HG03196 (cell line): Measurements from ENCODE around the gene FOXO1.

Experiments
- ATAC-seq: cut with Tn5 transposase; IDR thresholded peaks from one replicate; pipeline ENCODE4 v1.9.1; 2021; ENCODE audit not compliant: unreplicated experiment

Gene FOXO1

DNA sequence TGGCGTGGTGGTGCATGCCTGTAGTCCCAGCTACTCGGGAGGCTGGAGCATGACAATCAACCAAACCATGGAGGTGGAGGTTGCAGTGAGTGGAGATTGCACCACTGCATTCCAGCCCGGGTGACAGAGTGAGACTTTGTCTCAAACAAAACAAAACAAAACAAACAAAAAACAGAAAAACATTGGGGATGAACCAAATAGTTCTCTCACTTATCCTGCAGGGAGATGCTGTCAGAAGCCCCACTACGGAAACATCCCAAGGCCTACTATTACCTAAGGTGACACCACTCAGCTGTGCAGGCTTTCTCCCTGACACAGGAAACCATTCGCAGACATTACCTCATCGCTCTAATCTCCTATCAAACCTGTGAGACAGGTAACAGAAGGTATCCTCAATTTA, 113.5 kb downstream of the FOXO1 start:
- no peak for ATAC-seq

DNA sequence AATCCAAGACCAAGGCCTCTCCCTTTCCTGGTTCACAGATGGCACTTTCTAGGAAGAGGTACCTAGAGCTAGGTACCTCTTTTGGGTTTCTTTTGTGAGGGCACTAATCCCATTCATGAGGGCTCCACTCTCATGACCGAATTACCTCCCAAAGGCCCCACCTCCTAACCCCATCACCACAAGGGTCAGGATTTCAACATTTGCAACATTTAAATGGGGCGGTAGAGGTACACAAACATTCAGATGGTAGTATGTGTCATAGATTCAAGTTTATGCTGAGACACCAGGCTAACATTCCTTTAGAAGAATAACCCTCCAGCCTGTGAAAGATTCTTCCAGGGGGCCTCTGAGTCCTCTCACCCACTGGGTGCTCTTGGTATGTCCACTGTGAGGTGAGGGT, 116.3 kb downstream of the FOXO1 start:
- no peak for ATAC-seq

DNA sequence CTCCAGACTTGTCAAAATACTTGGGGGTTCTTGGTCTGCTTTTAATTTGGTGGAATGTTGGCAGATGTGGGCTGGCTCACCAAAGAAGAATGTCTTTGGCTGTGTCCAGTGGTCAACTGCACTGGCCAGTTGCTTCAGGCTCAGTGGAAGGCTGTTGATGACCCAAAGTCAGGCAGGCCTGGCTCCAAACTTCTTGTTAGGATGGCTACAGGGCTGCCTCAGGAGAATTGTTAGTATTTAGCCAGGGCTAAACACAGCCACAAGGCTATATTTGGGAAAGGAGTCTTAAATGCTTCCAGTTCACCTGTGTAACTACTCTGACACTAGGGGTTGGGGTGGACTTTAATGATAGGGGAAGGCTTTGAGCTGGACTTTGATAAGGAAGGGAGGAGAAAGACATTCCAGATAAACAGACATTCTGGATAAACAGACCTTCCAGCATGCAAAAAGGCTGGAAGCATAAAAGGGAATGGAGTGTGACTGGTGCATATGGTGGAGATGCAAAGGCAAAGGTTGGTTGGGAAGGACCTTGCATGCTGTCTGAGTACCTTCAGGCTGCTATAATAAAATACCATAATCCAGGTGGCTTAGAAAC, 116.8 kb downstream of the FOXO1 start:
- ATAC-seq, result no peak

DNA sequence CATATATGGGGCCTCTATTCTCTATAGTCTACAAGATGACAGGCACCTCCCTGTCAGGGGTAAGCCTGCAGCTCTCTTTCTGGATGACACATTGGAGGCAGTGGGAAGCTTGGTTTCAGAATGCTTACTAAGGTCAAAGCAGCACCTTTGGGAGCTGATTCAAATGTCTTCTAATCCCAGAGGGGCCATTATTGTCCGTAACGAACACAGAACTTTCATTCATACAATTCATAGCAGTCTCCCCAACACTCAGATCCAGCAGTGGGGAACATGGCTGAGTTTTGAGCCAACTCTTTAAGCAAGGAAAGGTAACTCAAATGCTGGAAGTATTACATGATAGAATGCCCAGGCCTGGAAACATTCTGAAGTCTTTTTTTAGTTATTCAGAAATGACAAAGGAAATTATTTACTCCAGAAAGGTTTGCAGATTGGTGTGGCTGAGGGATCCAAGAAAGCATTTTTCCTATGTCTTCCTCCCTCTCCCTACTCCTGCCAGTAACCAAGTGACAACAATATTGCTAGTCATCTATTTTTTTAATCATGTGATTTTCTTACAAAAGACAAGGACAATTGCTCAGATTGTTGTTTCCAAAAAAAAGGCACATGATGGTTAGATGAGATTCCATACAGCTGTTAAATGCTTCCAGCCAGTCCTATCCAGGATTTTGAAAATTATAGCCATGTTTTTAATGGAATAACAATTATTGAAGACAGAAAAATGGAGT, 118.7 kb downstream of the FOXO1 start:
- ATAC-seq, result no peak

DNA sequence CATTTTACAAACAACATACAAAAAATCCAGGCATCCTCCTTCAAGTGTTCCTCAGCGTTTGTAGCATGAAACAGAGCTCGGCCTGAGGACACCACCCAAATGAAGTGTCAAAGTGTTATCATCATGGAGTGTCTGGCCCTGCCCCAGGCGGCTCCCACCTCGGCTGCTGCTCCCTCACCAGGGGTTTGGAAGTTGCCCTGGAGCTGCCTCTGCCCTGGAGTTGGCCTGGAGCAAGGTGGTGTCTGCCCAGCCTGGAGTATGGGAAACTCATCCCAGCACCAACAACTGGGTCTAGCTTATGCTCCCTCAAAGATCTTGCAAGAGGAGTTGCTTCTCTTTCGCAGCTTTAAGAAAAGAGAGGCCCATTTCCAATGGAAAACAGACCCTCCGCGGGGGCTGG, 120.4 kb downstream of the FOXO1 start:
- ATAC-seq, result no peak

DNA sequence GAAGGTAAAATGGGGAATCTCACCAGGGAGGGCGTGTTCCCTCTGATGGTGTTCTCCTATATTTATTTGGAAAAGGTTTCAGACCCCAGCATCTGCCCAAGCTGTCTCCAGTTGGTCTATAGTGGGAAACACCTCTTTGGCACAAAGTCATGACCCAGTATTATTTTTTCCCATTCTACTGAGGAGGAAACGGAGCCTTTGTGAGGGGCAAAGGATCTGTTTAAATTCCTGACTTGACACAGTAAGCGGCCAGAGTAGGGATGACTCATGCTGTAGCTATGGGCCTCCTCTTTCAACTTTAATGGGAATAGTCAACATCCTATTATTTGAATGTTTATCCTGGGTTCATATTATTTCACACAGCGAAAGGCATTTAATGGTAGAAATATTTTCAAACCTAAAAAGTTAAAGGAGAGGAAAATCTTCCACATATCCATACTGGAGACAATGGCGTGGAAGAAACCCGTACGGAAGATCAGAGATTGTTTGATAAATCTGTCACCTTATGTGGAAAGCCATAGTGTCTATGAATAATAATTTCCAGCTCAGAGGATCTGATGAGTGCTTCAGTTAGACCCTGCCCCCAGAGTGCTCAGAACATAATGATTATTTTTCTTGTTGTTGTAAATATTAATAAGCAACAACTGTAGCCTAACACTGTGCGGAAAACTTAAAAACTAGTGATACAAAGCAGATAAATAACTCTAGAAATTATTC, 126.0 kb downstream of the FOXO1 start:
- no peak for ATAC-seq

DNA sequence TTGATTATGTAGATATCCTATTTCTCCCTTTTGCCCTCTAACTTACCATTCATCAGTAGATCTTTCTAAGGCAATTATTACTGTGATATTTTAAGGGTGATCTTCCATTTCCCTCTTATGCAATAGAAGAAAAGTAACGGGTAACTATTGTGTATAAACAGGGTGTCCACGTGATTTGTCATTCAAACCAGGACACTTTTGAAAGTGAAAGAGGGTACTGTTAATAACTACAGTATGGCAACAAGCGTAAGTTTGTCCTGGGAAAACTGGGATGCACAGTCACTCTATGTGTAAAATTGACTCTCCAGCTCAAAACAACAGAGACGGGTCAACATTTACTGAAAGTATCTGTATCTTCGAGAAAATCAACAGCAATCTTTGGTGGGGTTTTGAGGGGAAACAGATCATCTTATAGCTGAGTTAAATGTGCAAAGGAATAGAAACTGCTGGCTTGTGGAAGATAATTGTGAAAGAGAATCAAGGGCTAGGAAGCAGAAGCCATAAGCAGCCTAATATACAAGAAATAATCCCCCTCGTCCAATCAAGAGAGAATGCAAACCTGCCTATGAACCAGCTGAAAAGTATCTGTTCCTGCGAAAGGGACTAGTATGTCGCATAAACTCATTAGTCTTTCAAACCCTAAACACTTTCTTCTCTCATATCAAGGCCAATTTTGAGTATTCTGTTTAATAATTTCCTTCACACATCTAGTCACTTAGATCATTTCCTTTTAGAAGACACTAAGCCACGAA, 126.7 kb downstream of the FOXO1 start:
- ATAC-seq, result no peak

DNA sequence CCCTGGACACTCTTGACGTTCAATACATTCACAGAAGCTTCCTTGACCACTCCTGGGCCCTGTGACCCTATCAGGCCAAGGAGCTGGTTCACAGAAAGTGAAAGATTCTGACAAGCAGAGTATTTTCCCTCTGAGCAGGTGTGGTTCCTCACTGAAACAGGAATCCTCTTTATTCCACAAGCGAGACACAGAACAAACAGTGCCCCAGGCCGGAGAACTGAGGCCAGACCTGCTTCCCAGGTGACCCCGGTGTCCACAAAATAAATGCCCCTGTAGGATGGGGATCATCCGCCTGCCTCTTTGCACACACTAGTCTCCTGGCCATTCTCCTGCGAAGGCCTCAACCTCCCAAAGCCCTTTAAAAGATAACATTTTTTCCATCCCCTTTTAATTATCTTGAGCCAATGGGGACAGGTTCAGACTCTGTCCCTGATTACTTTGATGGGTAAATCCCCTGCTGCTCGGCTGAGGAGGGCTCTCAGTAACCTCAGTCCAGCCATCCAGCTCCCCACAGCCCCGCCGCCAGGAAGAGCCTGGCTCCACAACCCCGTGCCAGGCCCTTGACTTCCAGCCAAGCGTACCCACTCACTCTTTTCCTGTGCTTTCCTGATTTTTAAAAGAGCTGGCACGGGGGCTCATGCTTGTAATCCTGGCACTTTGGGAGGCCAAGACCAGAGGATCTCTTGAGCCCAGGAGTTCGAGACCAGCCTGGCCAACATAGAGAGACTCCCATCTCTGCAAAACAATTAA, 129.1 kb downstream of the FOXO1 start:
- ATAC-seq, result no peak

DNA sequence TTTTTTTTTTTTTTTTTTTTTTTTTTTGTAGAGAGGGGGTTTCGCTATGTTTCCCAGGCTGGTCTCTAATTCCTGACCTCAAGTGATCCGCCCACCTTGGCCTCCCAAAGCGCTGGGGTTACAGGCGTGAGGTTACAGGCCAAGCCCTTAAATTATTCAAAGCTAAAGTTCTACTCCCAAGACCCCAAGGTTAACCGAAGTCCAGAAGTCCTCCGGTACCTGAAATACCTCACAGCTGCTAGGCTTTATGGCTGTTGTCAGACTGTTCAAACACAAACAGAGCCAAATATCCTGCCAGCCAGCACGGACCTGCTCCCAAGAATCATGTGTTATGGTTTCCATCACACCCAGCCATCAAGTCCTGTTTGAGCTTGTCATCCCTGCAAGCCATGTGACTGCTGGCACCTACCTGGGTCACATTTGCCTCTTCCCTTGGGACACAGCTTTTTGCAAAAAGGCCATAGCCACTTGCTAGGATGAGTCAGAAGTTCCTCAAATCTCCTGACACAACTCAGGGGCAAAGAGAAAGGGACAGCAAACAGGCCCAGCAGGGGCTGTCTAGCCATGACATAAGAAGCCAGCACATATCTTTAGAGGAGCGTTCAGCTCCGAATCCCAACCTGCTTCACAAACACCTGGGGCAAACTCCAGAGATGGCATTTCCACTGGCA, 129.9 kb downstream of the FOXO1 start:
- ATAC-seq, result no peak

DNA sequence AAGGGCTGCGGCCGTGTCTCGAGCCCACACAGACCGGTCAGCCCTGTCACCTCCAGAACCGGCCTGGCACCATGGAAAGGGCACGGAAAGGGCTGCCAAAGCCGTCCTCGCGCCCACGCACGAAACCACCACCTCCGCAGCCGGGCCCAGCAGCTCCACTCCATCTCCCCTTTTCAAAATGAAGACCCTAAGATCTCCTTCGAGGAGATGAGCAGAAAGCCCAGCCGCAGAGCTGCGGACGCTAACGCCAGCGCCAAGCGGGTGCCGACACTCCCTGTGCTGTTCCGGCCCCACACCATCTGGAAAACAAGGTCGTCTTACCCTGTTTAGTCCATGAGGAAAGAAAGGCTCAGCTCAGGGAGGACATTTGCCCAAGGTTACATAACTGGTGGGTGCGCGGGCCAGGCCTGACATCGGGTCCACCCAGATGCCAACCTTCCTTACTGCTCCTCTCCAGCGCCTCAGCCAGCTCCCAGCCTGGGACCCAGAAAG, 131.1 kb downstream of the FOXO1 start:
- ATAC-seq, result no peak

DNA sequence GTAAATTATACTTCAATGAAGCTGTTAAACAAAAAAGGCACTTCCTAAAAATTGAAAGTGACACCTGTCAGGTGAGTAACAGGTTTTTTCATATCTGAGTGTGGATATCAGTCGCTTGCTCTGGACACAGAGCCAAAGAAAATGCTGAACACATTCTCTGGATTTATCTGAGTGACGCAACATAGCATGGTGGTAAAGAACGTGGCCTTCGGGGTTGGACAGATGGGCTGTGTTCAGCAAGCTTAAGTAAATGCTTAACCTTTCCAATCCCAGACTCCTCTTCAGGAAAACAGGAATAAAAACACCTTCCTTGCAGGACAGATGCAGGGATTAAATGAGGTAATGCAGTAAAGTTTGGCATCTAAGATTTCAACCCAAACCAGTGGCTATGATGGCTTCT, 132.0 kb downstream of the FOXO1 start:
- no peak for ATAC-seq

DNA sequence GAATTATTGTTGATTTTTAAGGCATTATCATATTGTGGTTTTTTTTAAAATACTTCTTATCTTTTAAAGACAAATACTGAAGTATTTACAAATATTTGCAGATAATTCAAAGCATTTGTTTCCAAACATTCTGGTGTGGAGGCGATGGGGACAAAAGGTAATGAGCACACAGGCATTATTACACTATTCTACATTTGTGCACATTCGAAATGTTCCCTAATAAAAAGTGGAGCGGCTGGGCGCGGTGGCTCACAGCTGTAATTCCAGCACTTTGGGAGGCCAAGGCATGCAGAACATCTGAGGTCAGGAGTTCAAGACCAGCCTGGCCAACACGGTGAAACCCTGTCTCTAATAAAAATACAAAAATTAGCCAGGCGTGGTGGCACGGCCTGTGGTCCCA, 133.4 kb downstream of the FOXO1 start:
- no peak for ATAC-seq

DNA sequence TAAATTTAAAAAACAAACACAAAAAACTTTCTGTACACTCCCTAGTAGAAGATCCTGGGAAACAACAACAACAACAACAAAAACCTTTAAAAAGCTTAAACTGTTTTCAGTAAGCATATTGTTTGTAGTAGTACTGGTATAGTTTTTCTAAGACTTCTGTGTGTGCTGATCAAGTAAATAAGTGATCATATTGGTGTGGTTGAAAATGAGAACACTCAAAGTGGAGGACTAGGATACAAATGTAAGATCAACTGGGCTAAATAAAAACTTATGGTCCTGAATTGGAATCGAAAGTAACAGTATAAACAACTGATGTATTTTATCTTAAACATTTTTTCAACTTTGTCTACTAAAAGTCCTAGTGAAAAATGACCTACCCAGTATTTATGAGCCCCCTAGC, 135.5 kb downstream of the FOXO1 start:
- no peak for ATAC-seq

DNA sequence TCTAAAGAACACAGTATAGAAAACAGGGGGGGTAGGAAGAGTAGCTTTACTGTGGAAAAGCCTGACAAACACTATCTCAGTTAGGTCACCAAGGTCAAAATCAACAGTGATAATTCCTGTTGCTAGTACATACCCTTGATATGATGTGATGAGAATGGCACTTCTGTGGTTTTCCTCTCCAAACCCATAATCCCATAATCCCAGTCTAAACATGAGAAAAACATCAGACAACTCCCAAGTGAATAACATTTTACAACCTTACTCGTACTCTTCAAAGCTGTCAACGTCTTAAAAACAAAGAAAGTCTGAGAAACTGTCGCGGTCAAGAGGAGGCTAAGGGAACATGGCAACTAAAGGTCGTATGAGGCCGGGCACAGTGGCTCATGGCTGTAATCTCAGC, 137.6 kb downstream of the FOXO1 start:
- no peak for ATAC-seq

DNA sequence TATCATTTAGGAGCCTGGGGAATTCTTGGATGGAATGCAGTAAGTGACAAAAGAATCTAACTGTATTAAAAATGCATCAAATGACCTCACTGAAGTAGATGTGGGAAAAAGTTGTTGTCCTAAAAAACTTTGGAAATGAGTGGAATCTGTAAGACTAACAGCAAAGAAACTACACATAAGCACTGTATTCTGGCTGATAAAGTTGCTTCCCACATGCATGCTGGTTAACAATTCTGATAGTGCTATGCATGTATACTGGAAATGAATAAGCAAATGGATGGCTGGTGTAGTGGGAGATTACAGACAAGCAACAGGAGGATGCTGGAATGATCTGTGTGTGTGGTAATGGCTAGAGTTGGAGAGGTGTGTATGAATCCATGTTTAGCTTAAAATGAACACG, 138.5 kb downstream of the FOXO1 start:
- no peak for ATAC-seq

DNA sequence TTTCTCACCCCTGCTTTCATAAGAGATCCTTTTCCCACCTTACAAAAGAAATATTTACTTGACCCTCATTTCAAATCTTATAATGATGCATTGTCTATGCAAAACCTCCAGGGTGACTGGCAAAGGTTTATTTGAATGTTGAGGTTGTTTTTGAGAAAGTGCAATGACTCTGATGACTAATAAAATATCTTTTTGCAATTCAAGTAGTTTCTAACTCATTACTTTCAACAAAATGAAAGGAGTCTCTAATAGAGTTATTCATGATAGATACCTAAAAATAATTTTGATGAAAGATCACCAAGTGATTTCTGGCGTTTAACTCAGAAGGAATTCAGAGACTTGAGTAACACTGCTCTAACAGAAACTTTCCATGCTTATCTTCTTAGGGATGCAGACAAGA, 144.2 kb downstream of the FOXO1 start:
- ATAC-seq, result no peak

DNA sequence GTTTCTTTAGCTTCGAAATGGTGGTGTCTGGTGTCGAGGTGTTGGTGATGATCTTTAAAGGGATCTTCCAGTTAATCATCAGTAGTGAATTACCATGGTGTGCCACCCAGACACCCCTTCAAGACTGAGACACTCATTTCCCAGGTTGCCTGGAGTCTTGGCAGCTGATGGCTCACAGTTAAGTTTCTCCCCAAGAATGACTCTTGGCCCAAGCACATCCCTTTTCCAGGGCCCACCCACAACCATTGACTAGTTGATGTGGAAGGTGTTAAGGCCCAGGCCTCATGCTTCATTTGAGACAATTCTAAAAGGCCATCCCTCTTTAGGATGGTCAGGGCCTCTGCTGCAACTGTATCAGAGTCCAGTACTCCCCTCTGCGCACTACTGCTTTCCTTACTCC, 145.5 kb downstream of the FOXO1 start:
- ATAC-seq, result no peak

DNA sequence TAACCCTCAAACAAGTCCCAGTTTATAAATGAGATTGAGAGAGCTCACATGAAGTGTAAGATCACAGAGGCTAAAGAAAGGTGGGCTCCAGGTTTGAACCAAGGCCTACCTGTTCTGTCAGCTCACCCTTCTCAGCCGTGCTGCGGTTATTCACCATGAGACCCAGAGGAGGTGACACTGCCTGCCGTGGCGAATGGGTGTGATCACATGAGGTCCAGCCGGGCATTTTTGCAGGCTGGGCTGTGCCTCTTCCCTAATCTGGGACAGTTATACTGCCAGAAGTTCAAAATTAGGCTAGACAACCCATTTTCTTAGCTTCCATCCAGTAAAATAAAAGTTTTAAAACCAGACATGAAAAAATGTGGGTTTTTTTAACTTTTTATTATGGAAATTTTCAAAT, 146.8 kb downstream of the FOXO1 start:
- ATAC-seq, result no peak

DNA sequence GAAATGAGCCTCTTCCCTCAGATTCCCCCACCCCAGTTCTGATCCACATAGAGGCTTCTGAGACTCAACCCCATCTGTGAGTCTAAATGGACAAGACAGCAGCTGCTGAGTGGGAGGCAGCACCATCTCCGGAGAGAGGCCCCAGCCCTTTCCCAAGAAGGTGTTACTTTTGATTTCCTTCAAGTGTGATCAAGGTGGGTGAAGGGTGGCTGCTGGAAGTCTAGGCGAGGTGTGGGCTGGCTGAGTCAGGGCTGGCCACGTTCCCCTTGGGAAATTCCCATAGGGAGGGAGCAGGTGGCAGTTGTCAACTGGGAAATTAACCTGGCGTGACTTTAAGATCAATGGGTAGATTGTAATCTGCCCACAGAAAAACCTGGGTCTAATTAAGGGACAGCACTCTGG, 148.0 kb downstream of the FOXO1 start:
- ATAC-seq, result no peak
